NCI-H2196 treated with DMSO at 0.1 percent for 48 hours (cell line): Measurements from ENCODE around the gene TBC1D14.

Source experiments
- DNase-seq: peaks from one replicate; lab custom pipeline; 2025; ENCODE audit not compliant: unreplicated experiment; lab: John Stamatoyannopoulos, UW

Gene TBC1D14

DNA sequence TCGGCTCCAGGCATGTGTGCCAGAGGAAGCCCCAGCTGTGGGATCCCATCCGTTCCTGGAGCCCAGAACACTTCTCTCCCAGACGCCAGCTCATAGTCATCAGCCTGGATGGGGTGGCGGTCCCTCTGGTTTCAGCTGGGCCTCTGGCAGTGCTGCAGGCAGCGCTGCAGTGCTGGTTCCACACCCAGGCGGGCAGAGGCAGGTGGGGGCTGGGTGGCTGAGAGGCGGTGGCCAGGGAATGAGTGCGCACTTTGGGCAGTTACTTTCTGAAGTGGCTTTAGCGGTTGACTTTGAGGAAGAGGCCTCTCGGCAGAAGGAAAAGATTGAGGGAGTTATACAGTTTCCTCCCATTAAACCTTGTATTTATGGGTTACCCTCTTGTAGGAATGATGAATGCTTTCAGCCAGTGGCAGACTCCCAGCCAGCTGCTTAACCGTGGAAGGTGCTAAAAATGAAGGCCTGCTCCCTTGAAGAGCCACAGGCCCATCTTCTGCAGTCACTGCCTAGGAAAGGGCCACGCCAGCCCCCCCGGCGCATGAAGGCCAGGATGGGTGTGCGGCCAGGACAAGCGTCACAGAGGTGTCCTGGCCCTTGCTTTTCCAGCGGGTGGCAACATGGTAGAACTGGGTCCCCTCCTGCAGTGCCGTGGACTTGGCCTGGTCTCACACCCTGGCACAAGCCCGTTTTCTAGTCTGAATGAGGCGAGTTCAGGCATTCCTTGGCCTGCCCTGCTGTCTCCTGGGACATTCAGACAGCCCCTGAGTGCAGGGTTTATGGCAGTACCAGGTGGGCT lies 143.5 kb downstream of the TBC1D14 start:
- no peak for DNase-seq

DNA sequence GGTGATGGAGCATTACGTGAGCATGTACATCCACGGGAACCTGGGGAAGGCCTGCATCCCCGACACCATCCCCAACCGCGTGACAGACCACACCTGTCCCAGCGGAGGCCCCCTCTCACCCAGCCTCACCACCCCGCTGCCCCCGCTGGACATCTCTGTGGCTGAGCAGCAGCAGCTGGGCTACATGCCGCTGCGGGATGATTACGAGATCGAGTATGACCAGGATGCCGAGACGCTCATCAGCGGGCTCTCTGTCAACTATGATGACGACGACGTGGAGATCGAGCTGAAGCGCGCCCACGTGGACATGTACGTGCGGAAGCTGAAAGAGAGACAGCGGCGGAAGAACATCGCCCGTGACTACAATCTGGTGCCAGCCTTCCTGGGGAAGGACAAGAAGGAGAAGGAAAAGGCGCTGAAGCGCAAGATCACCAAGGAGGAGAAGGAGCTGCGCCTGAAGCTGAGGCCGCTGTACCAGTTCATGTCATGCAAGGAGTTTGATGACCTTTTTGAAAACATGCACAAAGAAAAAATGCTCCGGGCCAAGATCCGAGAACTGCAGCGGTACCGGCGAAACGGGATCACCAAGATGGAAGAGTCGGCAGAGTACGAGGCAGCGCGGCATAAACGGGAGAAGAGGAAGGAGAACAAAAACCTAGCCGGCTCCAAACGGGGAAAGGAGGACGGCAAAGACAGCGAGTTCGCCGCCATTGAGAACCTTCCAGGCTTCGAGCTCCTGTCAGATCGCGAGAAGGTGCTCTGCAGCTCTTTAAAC lies 144.7 kb downstream of the TBC1D14 start:
- no peak for DNase-seq

DNA sequence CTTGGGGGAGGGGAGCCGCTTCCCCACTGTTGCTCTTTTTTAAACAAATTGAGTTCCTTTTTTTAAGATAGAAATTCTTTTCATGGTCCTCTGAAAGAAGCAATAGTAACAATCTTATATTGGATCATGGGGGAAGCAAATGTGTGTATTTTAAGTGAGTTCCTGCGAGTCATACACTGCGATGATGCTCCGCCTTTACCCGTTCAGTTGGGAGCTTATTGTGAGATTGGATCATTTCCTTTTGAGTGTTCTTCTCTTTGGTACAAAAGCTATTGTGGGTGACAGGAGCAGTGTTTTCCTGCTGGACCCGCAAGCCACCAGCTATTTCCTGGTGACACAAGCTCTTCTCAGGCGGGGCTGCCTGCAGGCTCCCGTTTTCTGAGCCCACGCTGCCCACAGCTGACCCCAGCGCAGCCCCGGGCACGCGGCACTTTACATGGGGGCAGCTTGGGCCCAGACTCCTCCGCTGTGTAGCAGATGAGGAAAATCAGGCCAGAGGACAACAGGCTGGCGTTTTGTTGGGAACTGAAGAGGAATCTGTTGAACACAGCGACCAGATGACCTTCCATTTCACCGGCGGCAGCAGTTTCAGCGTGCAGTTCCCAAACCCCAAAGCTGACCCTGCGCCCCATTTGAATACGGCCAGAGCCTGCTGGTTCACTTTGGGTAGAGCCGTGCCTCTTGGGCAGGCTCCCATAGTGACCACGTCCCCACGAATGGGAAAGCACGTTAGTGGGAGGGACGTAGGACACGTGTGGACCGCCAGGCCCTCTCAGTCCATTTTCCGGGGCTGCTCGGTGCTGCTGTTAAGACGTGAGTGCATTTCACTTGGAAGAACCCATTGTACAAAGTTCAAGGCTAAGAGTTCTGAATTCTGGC lies 145.7 kb downstream of the TBC1D14 start:
- DNase-seq, result no peak

DNA sequence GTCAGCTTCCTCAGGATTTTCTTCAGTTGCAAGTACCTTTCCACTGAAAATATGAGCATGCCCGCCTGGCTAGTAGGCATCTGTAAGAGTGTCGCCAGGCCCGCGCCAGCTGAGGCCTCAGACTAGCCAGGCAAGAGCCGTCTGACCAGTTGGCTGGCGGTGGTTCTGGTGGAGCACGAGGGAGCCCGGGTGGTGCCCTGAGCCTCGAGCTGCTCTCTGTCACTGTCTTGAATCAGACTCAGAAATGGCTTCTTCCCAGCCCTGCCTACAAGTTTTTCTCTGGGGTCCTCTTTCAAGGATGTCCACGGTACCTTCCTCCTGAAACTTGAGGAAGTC lies 146.3 kb downstream of the TBC1D14 start:
- DNase-seq, result no peak

DNA sequence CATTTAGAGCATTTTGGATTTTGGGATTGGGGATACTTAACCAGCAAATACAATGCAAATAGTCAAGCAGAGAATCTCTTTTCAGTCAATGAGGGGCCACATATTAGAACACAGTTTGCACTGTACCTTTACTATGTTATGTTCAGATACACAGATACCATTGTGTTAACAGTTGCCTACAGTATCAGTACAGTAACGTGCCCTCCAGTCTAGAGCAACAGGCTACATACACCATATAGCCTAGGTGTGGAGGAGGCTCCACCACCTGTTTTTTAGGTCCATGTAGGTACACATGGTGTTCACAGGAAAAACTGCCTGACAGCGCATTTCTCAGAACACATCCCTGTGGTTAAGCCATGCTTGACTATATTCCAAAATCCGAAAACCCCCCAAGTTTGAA lies 149.2 kb downstream of the TBC1D14 start:
- no peak for DNase-seq

DNA sequence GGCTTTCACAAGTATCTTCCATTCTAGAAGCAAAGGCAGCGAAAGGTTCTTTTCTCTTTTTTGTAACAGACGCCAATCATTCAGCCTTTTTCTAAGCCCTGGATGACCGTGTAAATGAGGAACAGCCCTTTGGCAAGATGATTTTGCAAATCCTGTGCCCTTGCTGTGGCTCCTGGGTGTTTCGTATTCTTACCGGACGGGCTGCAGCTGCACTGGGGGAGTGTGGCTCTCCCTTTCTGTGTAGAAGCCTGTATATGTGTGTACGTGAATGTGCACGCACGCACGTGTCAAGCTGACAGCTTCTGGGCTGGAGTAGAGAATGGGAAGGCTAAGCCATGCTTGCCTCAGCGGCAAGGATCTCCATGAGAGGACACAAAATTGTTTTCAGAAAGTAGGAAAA lies 150.0 kb downstream of the TBC1D14 start:
- no peak for DNase-seq

DNA sequence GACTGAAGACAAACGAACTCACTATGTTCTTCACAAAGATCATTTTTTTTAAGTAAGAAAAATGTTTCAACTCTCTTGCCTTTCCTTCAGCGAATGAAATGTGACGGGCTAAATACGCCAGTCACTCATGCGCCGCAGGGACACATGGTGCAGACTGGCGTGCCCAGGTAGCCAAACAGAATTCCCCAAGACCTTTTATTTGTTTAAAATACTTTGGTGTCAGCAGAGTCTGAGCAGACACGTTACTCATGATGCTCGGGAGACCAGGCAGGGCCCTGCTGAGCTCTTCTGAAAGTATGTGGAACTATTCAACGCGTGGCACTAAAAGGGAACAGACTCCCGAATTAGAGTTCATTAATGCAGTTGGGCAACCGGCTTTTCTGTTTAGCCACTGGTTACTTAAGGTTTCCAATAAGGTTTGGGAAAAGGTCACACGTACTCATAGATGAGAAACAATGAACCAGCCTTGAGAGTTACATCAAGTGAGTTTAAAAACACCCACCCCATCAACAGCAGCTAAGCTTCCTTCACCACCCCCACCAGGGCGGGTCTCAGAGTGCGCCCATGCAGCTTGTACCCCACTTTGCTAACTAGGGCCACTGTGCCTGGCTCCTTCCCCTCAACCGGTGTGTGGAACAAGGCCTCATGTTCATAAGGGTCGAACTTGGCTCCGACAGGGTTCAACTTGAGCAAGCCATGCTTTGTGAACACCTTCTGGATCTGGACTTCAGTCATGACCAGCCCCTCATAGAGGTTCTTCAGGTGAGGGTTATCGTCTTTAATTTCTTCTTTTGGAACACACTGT lies 150.9 kb downstream of the TBC1D14 start:
- no peak for DNase-seq

DNA sequence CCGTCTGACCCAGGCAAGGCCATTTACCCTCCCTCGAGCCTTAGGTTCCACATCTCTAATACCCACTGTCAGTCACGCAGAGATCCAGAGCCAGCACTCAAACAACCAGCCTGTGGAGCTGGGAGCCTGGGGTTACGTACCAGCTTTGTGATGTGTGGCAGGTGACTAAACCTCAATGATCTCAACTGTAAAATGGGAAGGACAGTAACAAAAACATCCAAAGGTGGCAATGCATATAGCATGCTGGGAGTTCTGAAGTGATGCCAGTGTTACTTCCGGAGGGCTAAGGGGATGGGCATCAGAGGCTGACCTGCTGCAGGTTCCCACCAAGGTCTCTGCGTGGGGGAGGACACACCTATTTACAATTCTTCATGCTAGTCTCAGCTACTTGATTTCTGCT lies 152.2 kb downstream of the TBC1D14 start:
- no peak for DNase-seq

DNA sequence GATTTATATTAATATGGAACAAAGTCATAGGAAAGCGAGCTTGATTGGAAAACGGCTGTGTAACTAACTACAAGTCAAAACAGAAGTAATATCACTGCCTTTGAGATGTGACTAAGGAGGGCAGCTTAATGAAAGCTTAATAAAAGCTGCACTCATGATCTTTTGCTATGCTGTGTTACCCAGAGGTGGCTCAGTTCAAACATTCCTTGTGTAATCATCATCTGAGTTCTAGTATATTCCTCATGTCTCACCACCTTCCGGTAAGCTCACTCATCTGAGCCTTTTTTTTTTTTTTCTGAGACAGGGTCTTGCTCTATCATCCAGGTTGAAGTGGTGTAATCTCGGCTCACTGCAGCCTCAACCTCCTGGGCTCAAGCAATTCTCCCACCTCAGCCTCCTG lies 153.2 kb downstream of the TBC1D14 start:
- DNase-seq, result no peak

DNA sequence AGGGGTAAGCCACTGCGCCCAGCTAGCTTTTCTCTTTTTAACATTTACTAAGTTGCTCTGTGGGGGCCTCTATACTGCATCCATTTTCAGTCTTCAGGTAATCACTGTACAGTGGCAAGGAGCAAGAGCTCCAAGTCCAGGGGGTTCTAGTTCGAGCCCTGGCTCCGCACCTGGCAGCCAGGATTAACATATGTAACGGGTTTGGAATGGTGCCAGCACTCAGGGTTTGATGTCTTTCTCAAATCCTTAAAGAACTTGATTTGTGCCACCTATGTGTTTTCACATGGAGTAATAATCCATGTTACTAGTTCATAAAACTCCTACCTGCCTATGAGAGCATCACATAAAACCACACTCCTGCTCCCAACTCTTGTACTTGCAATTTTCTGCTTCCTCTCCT lies 153.7 kb downstream of the TBC1D14 start:
- no peak for DNase-seq

DNA sequence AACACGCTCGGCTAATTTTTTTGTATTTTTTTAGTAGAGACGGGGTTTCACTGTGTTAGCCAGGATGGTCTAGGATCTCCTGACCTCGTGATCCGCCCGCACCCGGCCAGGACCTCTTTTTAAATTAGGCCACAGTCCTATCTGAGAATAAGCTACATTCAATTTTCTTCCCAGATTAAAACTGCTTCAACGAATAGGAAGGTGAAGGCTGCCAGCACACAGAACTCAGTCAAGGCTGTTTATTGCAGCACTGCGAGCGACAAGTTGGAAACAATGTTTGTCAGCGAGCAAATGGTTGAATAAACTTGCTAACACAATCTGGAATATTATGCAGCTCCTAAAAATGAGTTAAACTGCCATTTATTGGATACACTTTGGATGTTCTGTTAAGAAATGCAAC lies 156.4 kb downstream of the TBC1D14 start:
- no peak for DNase-seq

DNA sequence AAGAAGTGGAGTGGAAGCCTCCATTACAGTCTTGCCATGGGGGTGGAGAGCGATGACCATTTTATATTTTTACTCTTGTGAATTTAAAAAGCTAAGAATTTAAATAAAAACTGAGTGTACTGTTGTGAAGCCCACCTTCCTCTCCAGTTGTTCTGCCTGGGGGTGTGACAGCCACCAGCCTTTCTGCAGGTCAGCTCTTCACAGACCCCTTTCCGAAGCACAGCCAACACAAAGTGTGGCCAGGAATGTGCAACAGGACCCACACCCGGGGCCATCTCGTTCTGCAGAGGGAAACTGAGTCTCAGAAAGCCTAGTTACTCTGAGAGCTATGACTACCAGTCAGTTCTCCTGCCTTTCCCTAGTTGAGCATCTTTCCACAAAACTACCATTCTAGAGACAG lies 156.9 kb downstream of the TBC1D14 start:
- no peak for DNase-seq

DNA sequence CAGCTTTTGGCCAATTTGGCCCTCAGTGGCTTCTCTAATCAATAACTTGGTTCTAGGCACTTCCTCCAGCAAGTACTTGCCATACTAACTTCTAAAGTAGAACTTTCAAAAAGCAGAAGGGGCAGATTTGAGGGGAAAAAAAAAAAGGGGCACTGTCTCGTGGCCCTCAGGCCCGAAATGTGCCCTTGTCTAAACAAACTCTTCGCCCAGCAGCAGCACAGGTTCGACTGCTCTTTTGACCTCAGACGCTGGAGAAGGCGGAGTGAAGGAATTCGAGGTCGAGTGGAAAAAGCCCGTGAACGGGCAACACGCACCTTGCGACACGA lies 157.5 kb downstream of the TBC1D14 start:
- no peak for DNase-seq

DNA sequence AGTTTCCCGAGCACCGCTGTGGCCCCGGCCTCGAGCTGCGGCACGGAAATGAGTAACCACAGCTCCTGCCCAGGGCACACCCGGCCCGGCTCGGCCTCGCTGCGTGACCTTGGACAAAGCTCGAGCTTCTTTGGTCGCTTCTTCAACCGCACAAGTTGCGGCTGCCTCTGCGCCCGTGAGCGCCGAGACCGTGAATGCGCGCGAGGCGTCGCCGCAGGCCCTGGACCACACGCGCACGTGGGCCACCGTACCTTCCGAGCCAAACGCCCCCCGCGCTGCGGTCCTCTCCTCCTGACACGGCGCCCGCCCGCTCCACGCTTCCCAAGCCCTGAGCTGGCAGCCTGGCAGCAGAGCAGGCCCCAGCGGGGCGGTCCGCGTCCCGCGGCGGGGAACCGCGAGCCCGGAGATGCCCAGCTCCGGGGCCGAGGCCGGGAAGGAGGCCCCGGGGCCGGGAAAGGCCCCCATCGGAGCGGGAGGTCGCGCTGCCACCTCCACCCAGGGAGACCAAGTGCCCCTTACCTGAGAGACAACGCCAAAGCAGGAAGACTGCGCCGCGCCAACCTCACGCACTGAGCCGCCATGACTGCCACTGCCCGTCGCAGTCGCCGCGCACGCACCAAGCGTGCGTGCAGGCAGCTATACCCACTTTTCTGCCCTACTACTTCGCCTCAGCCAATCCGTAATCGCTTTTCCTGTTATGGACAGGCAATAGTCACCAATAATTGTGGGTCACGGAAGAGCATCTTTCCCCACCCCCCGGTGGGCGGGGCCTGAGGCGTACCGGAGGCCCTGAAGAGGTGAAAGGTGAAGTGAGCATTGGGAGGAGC lies 158.0 kb downstream of the TBC1D14 start, which contains the start of gene GRPEL1:
Gene GRPEL1 (minus strand): TSS at position 613 of the 827 bp plus-strand sequence. CDS start 32 bp downstream, at position 581.
- DNase-seq, result peak; percentile 94

DNA sequence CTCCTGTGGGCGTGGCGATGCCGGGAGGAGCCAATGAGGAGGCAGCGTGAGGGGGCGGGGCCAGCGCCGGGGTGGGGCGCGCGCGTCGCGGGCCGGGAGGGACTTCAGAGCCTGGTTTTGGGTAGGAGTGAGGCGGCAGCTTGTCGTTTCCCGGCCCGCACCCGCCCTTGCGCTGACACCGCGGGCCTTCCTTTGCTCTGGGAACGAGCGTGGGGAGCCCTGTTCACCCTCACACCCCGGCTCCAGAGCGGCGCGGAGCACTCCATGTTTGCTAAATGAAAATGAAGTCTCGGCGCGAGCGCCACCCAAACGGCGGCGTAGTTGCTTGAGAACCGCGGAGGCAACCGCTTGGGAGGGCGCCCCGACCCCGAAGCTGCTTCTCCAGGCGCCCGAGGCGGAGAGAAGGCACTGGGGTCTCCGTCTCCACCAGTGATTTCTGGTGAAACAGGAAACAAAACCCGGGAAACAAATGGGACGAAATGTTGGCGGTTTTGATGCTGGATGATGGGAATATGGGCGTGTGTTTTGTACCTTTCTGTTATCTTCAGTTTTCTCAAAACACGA lies 158.7 kb downstream of the TBC1D14 start:
- no peak for DNase-seq

DNA sequence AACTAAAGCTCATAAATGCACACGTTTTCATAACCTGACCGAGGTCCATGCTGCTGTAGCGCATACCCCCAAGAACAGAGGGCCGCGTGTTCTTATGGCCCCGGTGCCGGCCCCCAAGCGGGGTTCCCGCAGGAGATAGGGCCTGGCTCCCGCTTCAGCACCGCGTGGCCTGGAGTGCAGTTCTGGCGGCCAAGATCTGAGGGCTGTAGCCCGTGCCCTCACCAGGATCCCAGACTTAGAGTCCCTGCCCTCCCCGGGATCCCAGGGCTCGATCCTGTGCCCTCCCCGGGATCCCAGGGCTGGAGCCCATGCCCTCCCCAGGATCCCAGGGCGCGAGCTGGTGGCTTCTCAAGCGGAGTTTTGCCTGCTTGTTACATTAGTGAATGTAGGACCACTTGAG lies 159.3 kb downstream of the TBC1D14 start:
- no peak for DNase-seq

DNA sequence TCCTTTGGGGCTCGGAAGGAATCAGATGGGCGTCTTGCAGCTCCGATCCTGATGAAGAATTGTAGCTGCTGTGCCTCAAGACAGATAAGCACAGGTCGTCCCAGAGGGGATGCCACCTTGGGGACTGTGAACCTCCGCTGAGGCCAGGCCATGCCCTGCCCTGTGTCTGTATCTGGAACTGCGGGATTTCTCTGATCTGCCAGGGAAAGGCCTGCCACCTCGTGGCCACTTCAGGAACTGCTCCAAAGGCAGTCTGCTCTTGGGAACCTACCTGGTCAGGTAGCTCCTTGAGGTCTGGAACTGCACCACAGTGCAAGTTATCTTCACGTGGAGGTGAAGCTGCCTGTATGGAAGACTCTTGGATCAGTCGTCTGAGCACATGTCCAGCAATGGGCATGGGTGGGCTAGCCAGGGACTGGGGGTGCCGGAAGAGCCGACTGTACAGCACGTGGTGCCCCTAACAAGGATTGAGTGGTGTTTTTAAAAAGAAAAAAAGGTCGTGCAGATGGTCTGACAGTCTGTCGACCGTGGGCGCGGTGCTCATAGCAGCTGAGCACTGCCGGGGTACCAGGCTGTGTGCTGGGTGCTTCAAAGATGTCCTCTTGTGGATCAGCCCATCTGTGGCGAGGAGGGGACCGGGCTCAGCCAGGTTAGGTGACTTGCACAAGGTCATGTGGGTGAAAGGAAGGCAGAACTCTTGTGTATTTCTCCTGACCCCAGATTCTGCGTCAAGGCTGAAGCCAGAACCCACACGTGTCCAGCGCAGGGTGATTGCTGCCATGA lies 161.3 kb downstream of the TBC1D14 start:
- peak; percentile 58 for DNase-seq

DNA sequence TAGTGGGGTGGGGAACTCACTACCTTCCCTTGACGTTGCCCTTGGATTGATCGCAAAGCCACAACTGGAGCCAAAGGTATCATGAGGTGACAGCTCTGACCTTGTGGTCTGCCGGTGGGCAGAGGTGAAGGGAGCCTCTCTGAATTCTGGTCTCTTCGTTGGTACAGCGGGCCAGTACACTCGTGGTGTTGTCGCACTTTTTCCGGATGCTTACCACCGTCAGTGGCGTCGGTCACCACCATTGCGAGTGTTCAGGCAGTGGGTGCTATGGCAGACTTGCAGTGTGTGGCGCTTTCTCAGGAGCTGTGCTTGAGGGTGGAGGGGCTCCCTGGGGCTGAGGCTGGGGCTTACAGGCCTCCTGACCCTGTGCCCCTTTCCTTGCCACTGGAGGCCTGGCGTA lies 163.4 kb downstream of the TBC1D14 start:
- DNase-seq, result no peak
